Stimulated activated CD8-positive, alpha-beta memory T cell treated with anti-CD3 and anti-CD28 coated beads, Interleukin-4, amount 100 ng/mL, for 24 hours (primary cell): ENCODE measurements around the gene TTLL5.

Experiments used
- DNase-seq: peaks from one replicate; pipeline ENCODE4 v3.0.0-alpha.2; 2020; ENCODE audit warnings: low read depth

TTLL5 gene

GRCh38 chr14:75863221-75863620 is 202.2 kb downstream of the TTLL5 start:
- DNase-seq, result no peak

- no peak for DNase-seq
These were observed 203.3 kb downstream of the TTLL5 start for GRCh38 chr14:75864352-75864751.

GRCh38 chr14:75865531-75865930 is 204.5 kb downstream of the TTLL5 start:
- no peak for DNase-seq

GRCh38 chr14:75866970-75867369 is 205.9 kb downstream of the TTLL5 start:
- no peak for DNase-seq

GRCh38 chr14:75871181-75871880 is 210.3 kb downstream of the TTLL5 start:
- no peak for DNase-seq

- DNase-seq, result no peak
These were observed 214.9 kb downstream of the TTLL5 start for GRCh38 chr14:75875958-75876357.

GRCh38 chr14:75876530-75876929 is 215.5 kb downstream of the TTLL5 start:
- DNase-seq, result no peak

GRCh38 chr14:75877292-75877691 is 216.2 kb downstream of the TTLL5 start:
- DNase-seq, result no peak

- no peak for DNase-seq
These were observed 216.8 kb downstream of the TTLL5 start for GRCh38 chr14:75877884-75878283.

- DNase-seq, result no peak
These were observed 218.0 kb downstream of the TTLL5 start for GRCh38 chr14:75879031-75879430.

- no peak for DNase-seq
These were observed 219.5 kb downstream of the TTLL5 start for GRCh38 chr14:75880512-75880911.

- DNase-seq, result no peak
These were observed 220.9 kb downstream of the TTLL5 start for GRCh38 chr14:75881994-75882393.

GRCh38 chr14:75884198-75884611 is 223.2 kb downstream of the TTLL5 start:
- no peak for DNase-seq

GRCh38 chr14:75885829-75886228 is 224.8 kb downstream of the TTLL5 start:
- DNase-seq, result no peak

GRCh38 chr14:75886636-75887348 is 225.7 kb downstream of the TTLL5 start:
- DNase-seq, result no peak

- no peak for DNase-seq
These were observed 227.9 kb downstream of the TTLL5 start for GRCh38 chr14:75888945-75889344.

GRCh38 chr14:75896341-75896740 is 235.3 kb downstream of the TTLL5 start:
- DNase-seq, result no peak

GRCh38 chr14:75904311-75904710 is 243.3 kb downstream of the TTLL5 start:
- no peak for DNase-seq

GRCh38 chr14:75905147-75905904 is 244.3 kb downstream of the TTLL5 start:
- DNase-seq, result no peak

- DNase-seq, result no peak
These were observed 245.2 kb downstream of the TTLL5 start for GRCh38 chr14:75906228-75906627.

GRCh38 chr14:75906680-75907280 is 245.7 kb downstream of the TTLL5 start:
- peak; percentile 48 for DNase-seq

- DNase-seq, result no peak
These were observed 246.8 kb downstream of the TTLL5 start for GRCh38 chr14:75907756-75908359.
